Duodenal mucosa (tissue), 2 donors: Measurements from ENCODE around the gene OSBP2.

ENCODE experiments used
- H3K27ac ChIP-seq: one replicate; pipeline ENCODE4 v1.7.0; 2013; ENCODE audit warnings: low read depth, low read length
- H3K27me3 ChIP-seq, 2 donors: one replicate each; pipeline ENCODE4 v1.7.0; 2013; ENCODE audit warnings: low read length in 2 of 2, control low read depth in 1 of 2; ENCODE audit not compliant: insufficient read depth in 2 of 2, control insufficient read depth in 1 of 2
- H3K36me3 ChIP-seq, 2 donors: one replicate each; pipeline ENCODE4 v1.7.0; 2013; ENCODE audit warnings: low read length in 2 of 2, control low read depth in 1 of 2; ENCODE audit not compliant: insufficient read depth in 2 of 2, control insufficient read depth in 1 of 2
- H3K4me1 ChIP-seq, 2 donors: one replicate each; pipeline ENCODE4 v1.7.0; 2013; ENCODE audit warnings: low read length in 2 of 2, control low read depth in 1 of 2; ENCODE audit not compliant: insufficient read depth in 2 of 2, control insufficient read depth in 1 of 2
- H3K4me3 ChIP-seq, 2 donors: one replicate each; pipeline ENCODE4 v1.7.0; 2013; ENCODE audit warnings: low read length in 2 of 2, low read depth in 1 of 2
- H3K9ac ChIP-seq, 2 donors: one replicate each; pipeline ENCODE4 v1.7.0; 2013; ENCODE audit warnings: low read length in 2 of 2, low read depth in 1 of 2
- H3K9me3 ChIP-seq, 2 donors: one replicate each; pipeline ENCODE4 v1.7.0; 2013; ENCODE audit warnings: low read length in 2 of 2, control low read depth in 1 of 2; ENCODE audit not compliant: control insufficient read depth in 1 of 2

OSBP2 gene

GRCh38 chr22:30856741-30857502 is 162.2 kb downstream of the OSBP2 start:
- no peaks in the 10 kb centered on the region for H3K36me3 ChIP-seq
- H3K9me3 ChIP-seq = no peaks in the 10 kb centered on the region
- no peaks in the 10 kb centered on the region for H3K27me3 ChIP-seq
- no peaks in the 10 kb centered on the region for H3K4me1 ChIP-seq
- no peak overlapping the region for H3K9ac ChIP-seq
- H3K4me3 ChIP-seq = no peak overlapping the region
- no peak overlapping the region for H3K27ac ChIP-seq

GRCh38 chr22:30857791-30858190 is 163.1 kb downstream of the OSBP2 start:
- no peaks in the 10 kb centered on the region for H3K9me3 ChIP-seq
- H3K9ac ChIP-seq = no peak overlapping the region
- H3K4me3 ChIP-seq = no peak overlapping the region
- no peaks in the 10 kb centered on the region for H3K36me3 ChIP-seq
- no peaks in the 10 kb centered on the region for H3K4me1 ChIP-seq
- H3K27ac ChIP-seq = no peak overlapping the region
- no peaks in the 10 kb centered on the region for H3K27me3 ChIP-seq

GRCh38 chr22:30858976-30859713 is 164.5 kb downstream of the OSBP2 start:
- H3K4me1 ChIP-seq = no peaks in the 10 kb centered on the region
- H3K27ac ChIP-seq = no peak overlapping the region
- no peaks in the 10 kb centered on the region for H3K36me3 ChIP-seq
- no peak overlapping the region for H3K9ac ChIP-seq
- no peaks in the 10 kb centered on the region for H3K9me3 ChIP-seq
- no peaks in the 10 kb centered on the region for H3K27me3 ChIP-seq
- no peak overlapping the region for H3K4me3 ChIP-seq

GRCh38 chr22:30859714-30860095 is 165.0 kb downstream of the OSBP2 start:
- Histone ChIP-seq H3K36me3 (no peaks in the 10 kb centered on the region), H3K9me3 (no peaks in the 10 kb centered on the region), H3K27ac (no peak overlapping the region), H3K9ac (no peak overlapping the region), H3K4me1 (no peaks in the 10 kb centered on the region), H3K27me3 (no peaks in the 10 kb centered on the region), H3K4me3 (no peak overlapping the region)

- Histone ChIP-seq H3K9me3 (no peaks in the 10 kb centered on the region), H3K27ac (no peak overlapping the region), H3K36me3 (no peaks in the 10 kb centered on the region), H3K4me3 (no peak overlapping the region), H3K9ac (no peak overlapping the region), H3K4me1 (no peaks in the 10 kb centered on the region), H3K27me3 (no peaks in the 10 kb centered on the region)
Observed at GRCh38 chr22:30860176-30861105, 165.8 kb downstream of the OSBP2 start.

GRCh38 chr22:30861131-30861530 is 166.5 kb downstream of the OSBP2 start:
- H3K9me3 ChIP-seq = no peaks in the 10 kb centered on the region
- no peaks in the 10 kb centered on the region for H3K36me3 ChIP-seq
- no peak overlapping the region for H3K4me3 ChIP-seq
- H3K27ac ChIP-seq = no peak overlapping the region
- no peak overlapping the region for H3K9ac ChIP-seq
- no peaks in the 10 kb centered on the region for H3K4me1 ChIP-seq
- no peaks in the 10 kb centered on the region for H3K27me3 ChIP-seq

GRCh38 chr22:30861688-30862552 is 167.2 kb downstream of the OSBP2 start:
- Histone ChIP-seq H3K9me3 (no peaks in the 10 kb centered on the region), H3K36me3 (no peaks in the 10 kb centered on the region), H3K4me1 (no peaks in the 10 kb centered on the region), H3K4me3 (no peak overlapping the region), H3K27me3 (no peaks in the 10 kb centered on the region), H3K27ac (no peak overlapping the region), H3K9ac (no peak overlapping the region)

- Histone ChIP-seq H3K36me3 (no peaks in the 10 kb centered on the region), H3K9ac (no peak overlapping the region), H3K9me3 (no peaks in the 10 kb centered on the region), H3K27me3 (no peaks in the 10 kb centered on the region), H3K4me3 (no peak overlapping the region), H3K27ac (no peak overlapping the region), H3K4me1 (no peaks in the 10 kb centered on the region)
Observed at GRCh38 chr22:30863081-30863833, 168.6 kb downstream of the OSBP2 start.
